Measurements from ENCODE around the gene CHP1. TPM values are rescaled to one million over a fixed set of nuclear protein-coding genes. Genes with fewer than 3 reads are reported as not detected.
"Not testable (repeated sequence)": the region's sequence is repeated elsewhere in the genome, so short reads cannot be mapped to it uniquely, and the experiment has no call there.

The CHP1 gene
- total RNA-seq, 2 donors from 2014 or later = 85.0 to 86.1 TPM

DNA sequence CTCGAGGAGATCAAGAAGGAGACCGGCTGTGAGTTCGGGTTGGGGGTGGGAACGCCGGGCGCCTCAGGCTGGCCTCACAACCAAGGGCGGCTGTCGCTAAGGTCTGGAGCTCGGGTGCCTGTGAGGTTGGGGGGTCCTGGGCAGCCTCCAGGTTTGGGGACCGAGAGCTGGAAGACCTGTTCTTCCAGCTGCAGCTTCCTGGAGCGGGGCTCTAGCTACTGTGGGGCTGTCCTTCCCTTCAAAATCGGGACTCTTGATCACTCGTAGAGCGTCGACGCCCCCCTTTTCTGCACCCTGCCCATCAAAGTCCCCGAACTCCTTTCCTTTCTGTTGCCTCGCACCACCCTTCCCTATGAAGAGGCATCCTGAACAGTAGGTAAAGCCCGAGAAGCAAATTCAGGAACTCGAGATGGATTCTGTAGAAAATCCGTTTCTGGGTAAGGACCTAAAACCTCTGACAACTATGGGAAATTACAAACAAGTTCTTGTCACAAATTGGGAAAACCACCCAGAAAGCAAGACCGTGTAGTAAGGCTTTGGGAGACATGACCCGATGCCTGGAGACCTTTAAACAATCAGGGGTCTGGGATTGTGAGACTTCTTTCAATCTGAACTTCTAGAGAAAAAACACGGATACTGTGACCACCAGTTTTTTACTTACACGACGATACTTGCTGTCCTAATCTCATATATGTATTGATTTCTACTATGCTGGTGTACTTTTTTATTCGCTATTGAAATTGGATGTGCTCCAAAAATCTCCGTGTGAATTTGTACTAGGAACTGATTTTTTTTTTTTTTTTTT lies 556 bp downstream of the CHP1 start:
- Mint-ChIP-seq H3K36me3 (ENCODE audit: low read depth) (no peaks in the 10 kb centered on the region), H3K27ac (peak overlapping the region; percentile 95), H3K4me1 (peaks cover 12% of the 10 kb centered on the region), H3K9me3 (peaks cover 6% of the 10 kb centered on the region), H3K4me3 (peak overlapping the region; percentile 89), H3K27me3 (ENCODE audit: insufficient read depth) (peaks cover 10% of the 10 kb centered on the region)
- WGBS, 2 experiments (ENCODE audit: insufficient coverage in 1 of 2, insufficient read length in 1 of 2) = 1 to 14% methylated on average over 17 to 28 of the region's 28 CpGs
- TF ChIP-seq, protein P1, sequence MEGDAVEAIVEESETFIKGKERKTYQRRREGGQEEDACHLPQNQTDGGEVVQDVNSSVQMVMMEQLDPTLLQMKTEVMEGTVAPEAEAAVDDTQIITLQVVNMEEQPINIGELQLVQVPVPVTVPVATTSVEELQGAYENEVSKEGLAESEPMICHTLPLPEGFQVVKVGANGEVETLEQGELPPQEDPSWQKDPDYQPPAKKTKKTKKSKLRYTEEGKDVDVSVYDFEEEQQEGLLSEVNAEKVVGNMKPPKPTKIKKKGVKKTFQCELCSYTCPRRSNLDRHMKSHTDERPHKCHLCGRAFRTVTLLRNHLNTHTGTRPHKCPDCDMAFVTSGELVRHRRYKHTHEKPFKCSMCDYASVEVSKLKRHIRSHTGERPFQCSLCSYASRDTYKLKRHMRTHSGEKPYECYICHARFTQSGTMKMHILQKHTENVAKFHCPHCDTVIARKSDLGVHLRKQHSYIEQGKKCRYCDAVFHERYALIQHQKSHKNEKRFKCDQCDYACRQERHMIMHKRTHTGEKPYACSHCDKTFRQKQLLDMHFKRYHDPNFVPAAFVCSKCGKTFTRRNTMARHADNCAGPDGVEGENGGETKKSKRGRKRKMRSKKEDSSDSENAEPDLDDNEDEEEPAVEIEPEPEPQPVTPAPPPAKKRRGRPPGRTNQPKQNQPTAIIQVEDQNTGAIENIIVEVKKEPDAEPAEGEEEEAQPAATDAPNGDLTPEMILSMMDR (conservative IDR thresholded peaks at IDR 0.05) = no peak
- Histone ChIP-seq H3K4me1 (ENCODE audit: control insufficient read depth, insufficient read depth, low read length) (no peaks in the 10 kb centered on the region), H3K27ac (ENCODE audit: low read depth, low read length) (peak overlapping the region; percentile 36), H3K9me3 (ENCODE audit: control insufficient read depth, low read length) (no peaks in the 10 kb centered on the region), H3K36me3 (ENCODE audit: control insufficient read depth, insufficient read depth, low read length) (peaks cover 8% of the 10 kb centered on the region), H3K4me3 (ENCODE audit: low read length) (peak overlapping the region; percentile 95), H3K27me3 (ENCODE audit: control insufficient read depth, insufficient read depth, low read length, poor library complexity, severe bottlenecking) (no peaks in the 10 kb centered on the region), H3K9ac (ENCODE audit: extremely low read depth, low read length, poor library complexity, severe bottlenecking) (peak overlapping the region; percentile 74)
- DNase-seq = no peak

DNA sequence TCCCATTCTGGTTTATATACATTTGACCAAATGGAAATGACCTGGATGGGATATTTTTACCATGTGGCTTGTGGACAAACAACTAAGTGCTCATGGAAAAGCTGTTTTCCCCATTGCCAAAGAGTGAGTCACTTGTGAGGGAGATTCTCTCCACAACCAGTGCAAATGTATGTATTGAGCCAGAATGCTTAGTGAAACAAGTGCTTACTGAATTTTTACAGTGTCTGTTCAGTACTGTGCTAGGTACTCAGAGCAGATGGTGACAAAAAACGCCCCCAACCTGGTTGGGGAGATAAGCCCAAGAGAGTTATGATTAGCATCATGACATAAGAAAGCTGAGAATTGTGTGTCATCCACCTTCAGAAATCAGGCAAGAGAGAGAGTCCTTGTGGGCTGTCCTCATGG lies 2.3 kb downstream of the CHP1 start:
- H3K4me3 Mint-ChIP-seq = no peak overlapping the region
- Histone ChIP-seq H3K9ac (ENCODE audit: extremely low read depth, low read length, poor library complexity, severe bottlenecking) (no peak overlapping the region), H3K9me3 (ENCODE audit: control insufficient read depth, low read length) (no peaks in the 10 kb centered on the region), H3K4me1 (ENCODE audit: control insufficient read depth, insufficient read depth, low read length) (no peaks in the 10 kb centered on the region), H3K4me3 (ENCODE audit: low read length) (no peak overlapping the region), H3K36me3 (ENCODE audit: control insufficient read depth, insufficient read depth, low read length) (peaks cover 8% of the 10 kb centered on the region), H3K27me3 (ENCODE audit: control insufficient read depth, insufficient read depth, low read length, poor library complexity, severe bottlenecking) (no peaks in the 10 kb centered on the region), H3K27ac (ENCODE audit: low read depth, low read length) (no peak overlapping the region)
- H3K27ac Mint-ChIP-seq = no peak overlapping the region
- H3K9me3 Mint-ChIP-seq = peaks cover 6% of the 10 kb centered on the region
- no peak for DNase-seq
- peaks cover 10% of the 10 kb centered on the region for H3K27me3 Mint-ChIP-seq (ENCODE audit: insufficient read depth)
- peaks cover 12% of the 10 kb centered on the region for H3K4me1 Mint-ChIP-seq
- TF ChIP-seq, protein P1 (conservative IDR thresholded peaks at IDR 0.05) = no peak
- WGBS, 2 experiments (ENCODE audit: insufficient coverage in 1 of 2, insufficient read length in 1 of 2) = 89% methylated on average over 1 of the region's 1 CpG; no CpG with 5 or more reads in 1 of the 2 experiments
- H3K36me3 Mint-ChIP-seq (ENCODE audit: low read depth) = peaks cover 3% of the 10 kb centered on the region

DNA sequence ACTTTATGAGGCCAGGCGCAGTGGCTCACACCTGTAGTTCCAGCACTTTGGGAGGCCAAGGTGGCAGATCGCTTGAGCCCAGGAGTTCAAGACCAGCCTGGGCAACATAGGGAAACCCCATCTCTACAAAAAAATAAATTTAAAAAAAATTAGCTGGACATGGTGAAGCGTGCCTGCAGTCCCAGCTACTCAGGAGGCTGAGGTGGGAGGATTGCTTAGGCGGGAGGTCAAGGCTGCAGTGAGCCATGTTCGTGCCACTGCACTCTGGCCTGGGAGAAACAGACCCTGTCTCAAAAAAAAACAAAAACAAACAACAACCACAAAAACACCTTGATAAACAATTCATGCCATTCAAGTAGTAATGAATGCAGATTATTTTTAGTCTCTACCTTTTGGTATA lies 4.2 kb downstream of the CHP1 start:
- H3K27me3 Mint-ChIP-seq (ENCODE audit: insufficient read depth) = not testable (repeated sequence)
- 97 to 100% methylated on average over 1 to 4 of the region's 5 CpGs for WGBS, 2 experiments (ENCODE audit: insufficient coverage in 1 of 2, insufficient read length in 1 of 2)

More for the DNA sequence above, 4.2 kb downstream of the CHP1 start:
- H3K27ac Mint-ChIP-seq; H3K27me3 ChIP-seq (ENCODE audit: control insufficient read depth, insufficient read depth, low read length, poor library complexity, severe bottlenecking); H3K36me3 Mint-ChIP-seq (ENCODE audit: low read depth); H3K27ac ChIP-seq (ENCODE audit: low read depth, low read length); H3K4me3 Mint-ChIP-seq; H3K4me3 ChIP-seq (ENCODE audit: low read length); H3K9me3 Mint-ChIP-seq; H3K4me1 ChIP-seq (ENCODE audit: control insufficient read depth, insufficient read depth, low read length); DNase-seq; H3K36me3 ChIP-seq (ENCODE audit: control insufficient read depth, insufficient read depth, low read length); H3K9ac ChIP-seq (ENCODE audit: extremely low read depth, low read length, poor library complexity, severe bottlenecking); H3K9me3 ChIP-seq (ENCODE audit: control insufficient read depth, low read length): not testable (repeated sequence)
- H3K4me1 Mint-ChIP-seq = peaks cover 12% of the 10 kb centered on the region

Measured in endodermal cell (in vitro differentiated cells).